Heart left ventricle (tissue), 16 donors: ENCODE data around the gene CDK10. TPM values are rescaled to one million over a fixed set of nuclear protein-coding genes. Genes with fewer than 3 reads are reported as not detected.

Source experiments
- ATAC-seq, 4 donors: fragments of 200-7000 bp; cut with Tn5 transposase; one replicate each; pipeline ENCODE4 v1.9.1; 2020 to 2022; ENCODE audit warnings: moderate library complexity in 4 of 4, mild to moderate bottlenecking in 3 of 4, moderate number of reproducible peaks in 1 of 4
- DNase-seq, 5 donors: peaks; one replicate each; pipeline ENCODE4 v3.0.0-alpha.2; 2020
- H3K27ac ChIP-seq, 12 donors: fragments of 200-600 bp; sonication (generic) in 4 of 12; one replicate each; pipeline versions ENCODE4 v1.5.0 to v1.8.0; 2016 to 2022; ENCODE audit warnings: mild to moderate bottlenecking in 2 of 12
- H3K27me3 ChIP-seq, 9 donors: fragments of 200-600 bp; sonication (generic) in 2 of 9; one replicate each; pipeline versions ENCODE4 v1.5.1 to v1.8.0; 2016 to 2022; ENCODE audit warnings: mild to moderate bottlenecking in 3 of 9
- H3K36me3 ChIP-seq, 9 donors: fragments of 200-600 bp; sonication (generic) in 2 of 9; one replicate each; pipeline versions ENCODE4 v1.5.0 to v1.8.0; 2018 to 2022; ENCODE audit warnings: mild to moderate bottlenecking in 2 of 9
- H3K4me1 ChIP-seq, 12 donors: fragments of 200-600 bp; sonication (generic) in 4 of 12; one replicate each; pipeline versions ENCODE4 v1.5.0 to v1.8.0; 2016 to 2022; ENCODE audit warnings: mild to moderate bottlenecking in 3 of 12
- H3K4me3 ChIP-seq, 12 donors: fragments of 200-600 bp; sonication (generic) in 4 of 12; one replicate each; pipeline versions ENCODE4 v1.5.0 to v1.8.0; 2017 to 2022; ENCODE audit warnings: mild to moderate bottlenecking in 9 of 12, moderate library complexity in 4 of 12
- H3K9me3 ChIP-seq, 12 donors: fragments of 200-600 bp; sonication (generic) in 4 of 12; one replicate each; pipeline versions ENCODE4 v1.5.0 to v1.8.0; 2016 to 2022; ENCODE audit warnings: mild to moderate bottlenecking in 1 of 12
- POLR2A ChIP-seq, 2 donors: fragments of 450-650 bp; IDR thresholded peaks; one replicate each; pipeline ENCODE4 v1.6.1; 2017; ENCODE audit warnings: antibody characterized with exemption in 2 of 2, mild to moderate bottlenecking in 2 of 2, moderate library complexity in 2 of 2
- WGBS, 4 donors: extraction: QIAGEN DNeasy Blood & Tissue Kit in 2 of 4; methylation state at CpG; one replicate each; pipeline versions ENCODE4 v1.1.5 to v1.1.7; 2013 to 2018; 5-methylcytosine and 5-hydroxymethylcytosine counted together
- intact Hi-C, 10 donors: fragments of 100-400 bp; cut with DNase I; formaldehyde crosslinking; loops; one replicate each; pipeline versions ENCODE4 v1.11.1 to v1.14.2; 2022
- polyA plus RNA-seq, 2 donors: library from polyadenylated mRNA; stranded (reverse); fragments of 200-250 nt; gene quantifications; one replicate each; pipeline ENCODE4 v1.2.3, GENCODE V29; 2013
- total RNA-seq, 9 donors: library from RNA; depleted of rRNA in 2 of 9; stranded (reverse); fragments of >200 nt in 2 of 9; fragmentation: NEBNext Ultra II Directional in 3 of 9; extraction: Animal tissue kit (Norgen Biotek cat#: 25700) in 3 of 9; gene quantifications; one replicate each; pipeline versions ENCODE4 v1.1.0 to v1.2.4, GENCODE V29; 2016 to 2023
- TF ChIP-seq, protein P1 (sequence below), 12 donors: fragments of 200-600 bp; sonication (generic) in 4 of 12; IDR thresholded peaks; one replicate each; pipeline versions ENCODE4 v1.5.0 to v1.8.0; 2018 to 2022; ENCODE audit warnings: antibody characterized with exemption in 12 of 12, mild to moderate bottlenecking in 5 of 12
- donor health status: ischemic (EF 13 %, LVEDD 7.1; RV severe dilation, severe dysfunction).
- donor health status: healthy with polysubstance abuse.
- donor health status: DM: no; HTN: yes; CAD: no.
- donor health status: DM: no; HTN: no; CAD: no.
- donor health status: ischemic (EF 25% LVEDD 6.9; RV normal size, moderate dysfunction).
- donor health status: ischemic (EF 25% LVEDD 5.7; RV mildly dilated, moderate dysfunction).
- donor health status: healthy.
- donor health status: DM: yes; HTN: yes; CAD: no.
- donor health status: ischemic (EF 35%, LVEDD 5.7; RV mildly dilated, moderate dysfunction).
- donor health status: nonischemic (EF 11% LVEDD 7.7; RV severe dilation, severe dysfunction).
- donor health status: DM: yes; HTN: yes; CAD: no.
- donor health status: PGD.
- donor health status: ischemic (EF 29% LVEDD 5.4; RV normal size, mild dysfunction).
- donor health status: nonischemic (EF 23%, LVEDD 6.1; RV moderate dilation, normal function).

The CDK10 gene
- total and polyA plus RNA-seq, 11 donors = 16.1 to 31.4 (median 21.5) TPM

DNA sequence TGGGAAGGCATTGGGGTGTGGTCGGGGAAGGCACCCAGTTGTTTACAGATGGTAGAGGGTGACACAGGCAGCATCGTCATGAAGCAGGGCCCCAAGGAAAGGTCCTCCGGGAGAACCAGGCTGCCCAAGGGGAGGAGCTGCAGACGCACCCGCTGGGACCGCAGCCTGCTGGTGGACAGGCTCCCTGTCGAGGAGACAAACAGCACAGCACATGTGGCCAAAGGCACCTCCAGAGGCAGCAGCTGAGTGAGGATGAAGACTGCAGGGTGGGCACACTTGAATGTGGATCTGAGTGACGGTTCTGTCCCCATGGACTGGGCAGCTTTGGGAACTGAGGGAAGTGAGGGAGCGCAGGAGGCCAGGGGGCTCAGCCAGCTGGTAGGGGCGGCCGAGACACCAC is 41.4 kb upstream of the CDK10 start:
- Histone ChIP-seq H3K36me3 (peaks cover 0 to 54% (median 31%) of the 10 kb centered on the region in 9 donors), H3K4me3 (no peak overlapping the region), H3K9me3 (no peaks in the 10 kb centered on the region), H3K4me1 (peaks cover 0 to 17% (median 7%) of the 10 kb centered on the region in 12 donors), H3K27ac (no peak overlapping the region), H3K27me3 (no peaks in the 10 kb centered on the region)
- WGBS, 4 donors = 79 to 87% (median 81%) methylated on average over 11 of the region's 11 CpGs
- no peak for ATAC-seq
- no peak for TF ChIP-seq POLR2A (IDR thresholded peaks at IDR 0.05)
- TF ChIP-seq, protein P1, sequence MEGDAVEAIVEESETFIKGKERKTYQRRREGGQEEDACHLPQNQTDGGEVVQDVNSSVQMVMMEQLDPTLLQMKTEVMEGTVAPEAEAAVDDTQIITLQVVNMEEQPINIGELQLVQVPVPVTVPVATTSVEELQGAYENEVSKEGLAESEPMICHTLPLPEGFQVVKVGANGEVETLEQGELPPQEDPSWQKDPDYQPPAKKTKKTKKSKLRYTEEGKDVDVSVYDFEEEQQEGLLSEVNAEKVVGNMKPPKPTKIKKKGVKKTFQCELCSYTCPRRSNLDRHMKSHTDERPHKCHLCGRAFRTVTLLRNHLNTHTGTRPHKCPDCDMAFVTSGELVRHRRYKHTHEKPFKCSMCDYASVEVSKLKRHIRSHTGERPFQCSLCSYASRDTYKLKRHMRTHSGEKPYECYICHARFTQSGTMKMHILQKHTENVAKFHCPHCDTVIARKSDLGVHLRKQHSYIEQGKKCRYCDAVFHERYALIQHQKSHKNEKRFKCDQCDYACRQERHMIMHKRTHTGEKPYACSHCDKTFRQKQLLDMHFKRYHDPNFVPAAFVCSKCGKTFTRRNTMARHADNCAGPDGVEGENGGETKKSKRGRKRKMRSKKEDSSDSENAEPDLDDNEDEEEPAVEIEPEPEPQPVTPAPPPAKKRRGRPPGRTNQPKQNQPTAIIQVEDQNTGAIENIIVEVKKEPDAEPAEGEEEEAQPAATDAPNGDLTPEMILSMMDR (IDR thresholded peaks at IDR 0.05) = no peak
- intact Hi-C loops = loop anchor here in 3 of 10 donors (10.0 kb wide), 3 partner anchors 70 to 400 kb away; partner anchors contain the start of gene CPNE7 (in 1 of the 3)
- no peak for DNase-seq

DNA sequence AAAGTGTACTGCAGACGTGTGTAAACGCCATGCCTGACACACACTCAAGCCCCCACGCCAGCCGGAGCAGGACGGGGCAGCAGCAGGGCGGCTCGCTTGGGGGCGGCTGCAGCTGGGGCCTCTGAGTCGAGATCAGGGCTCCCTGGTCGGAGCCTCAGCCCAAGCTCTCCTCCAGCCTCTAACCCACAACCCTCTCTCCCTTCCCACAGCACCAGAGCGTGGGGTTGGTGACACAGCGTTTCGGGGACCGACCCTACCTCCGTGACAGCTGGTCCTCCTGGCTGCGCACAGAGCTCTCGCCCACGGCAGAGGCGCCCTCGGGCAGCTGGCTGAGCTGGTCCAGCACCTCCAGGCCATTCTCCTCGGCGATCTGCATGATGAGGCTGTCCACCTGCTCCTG is 40.2 kb upstream of the CDK10 start:
- WGBS, 4 donors = 94 to 97% (median 96%) methylated on average over 20 to 22 of the region's 22 CpGs
- DNase-seq = no peak

GRCh38 chr16:89646906-89647305 is 39.6 kb upstream of the CDK10 start:
- H3K4me3 ChIP-seq = no peak overlapping the region
- peaks cover 0 to 72% (median 45%) of the 10 kb centered on the region in 9 donors for H3K36me3 ChIP-seq
- 87 to 92% (median 89%) methylated on average over 7 to 12 of the region's 12 CpGs for WGBS, 4 donors
- H3K9me3 ChIP-seq = no peaks in the 10 kb centered on the region
- ATAC-seq (no peak), DNase-seq (no peak)
- intact Hi-C loops = loop anchor here in 3 of 10 donors (10.0 kb wide), 3 partner anchors 72 to 402 kb away; partner anchors contain the start of gene CPNE7 (in 1 of the 3)
- H3K27ac ChIP-seq = no peak overlapping the region
- no peaks in the 10 kb centered on the region for H3K27me3 ChIP-seq
- peaks cover 0 to 4% (median 0%) of the 10 kb centered on the region in 12 donors for H3K4me1 ChIP-seq
- TF ChIP-seq POLR2A (IDR thresholded peaks at IDR 0.05) = no peak
- TF ChIP-seq, protein P1 (IDR thresholded peaks at IDR 0.05) = no peak

More for the DNA sequence above, 40.2 kb upstream of the CDK10 start:
- H3K4me3 ChIP-seq = no peak overlapping the region
- intact Hi-C loops = loop anchor here in 3 of 10 donors (10.0 kb wide), 3 partner anchors 71 to 401 kb away; partner anchors contain the start of gene CPNE7 (in 1 of the 3)
- no peak for TF ChIP-seq POLR2A (IDR thresholded peaks at IDR 0.05)
- TF ChIP-seq, protein P1 (IDR thresholded peaks at IDR 0.05) = no peak
- no peak for ATAC-seq
- no peaks in the 10 kb centered on the region for H3K27me3 ChIP-seq
- peaks cover 0 to 10% (median 0%) of the 10 kb centered on the region in 12 donors for H3K4me1 ChIP-seq
- no peaks in the 10 kb centered on the region for H3K9me3 ChIP-seq
- peaks cover 0 to 66% (median 40%) of the 10 kb centered on the region in 9 donors for H3K36me3 ChIP-seq
- H3K27ac ChIP-seq = no peak overlapping the region

GRCh38 chr16:89651584-89651983 is 34.9 kb upstream of the CDK10 start:
- H3K27ac ChIP-seq = no peak overlapping the region
- H3K27me3 ChIP-seq = no peaks in the 10 kb centered on the region
- H3K36me3 ChIP-seq = peaks cover 0 to 66% (median 29%) of the 10 kb centered on the region in 9 donors
- no peak overlapping the region for H3K4me3 ChIP-seq
- no peak for ATAC-seq
- H3K4me1 ChIP-seq = peaks cover 2 to 5% (median 4%) of the 10 kb centered on the region in 12 donors
- TF ChIP-seq POLR2A (IDR thresholded peaks at IDR 0.05) = no peak
- TF ChIP-seq, protein P1 (IDR thresholded peaks at IDR 0.05) = no peak
- intact Hi-C loops = loop anchor here in 1 of 10 donors (5.0 kb wide), 1 partner anchor 84 kb away; no protein-coding TSS in a partner anchor
- H3K9me3 ChIP-seq = no peaks in the 10 kb centered on the region
- 91 to 94% (median 92%) methylated on average over 15 of the region's 15 CpGs for WGBS, 4 donors
- peak in 1 of 5 donors; percentile 17 for DNase-seq
